H1 (cell line): ENCODE results near the gene OR52E2. TPM values are rescaled to one million over a fixed set of nuclear protein-coding genes. Genes with fewer than 3 reads are reported as not detected.

Experiments used
- CTCF ChIA-PET: fragments of 300-600 bp; sonication (Branson Sonifier 250); formaldehyde crosslinking; loops from one replicate; lab custom pipeline; 2021; ENCODE audit not compliant: partially characterized antibody; lab: Charles Lee
- POLR2A ChIA-PET: fragments of 300-600 bp; sonication (Branson Sonifier 250); formaldehyde crosslinking; loops from one replicate; lab custom pipeline; 2021; ENCODE audit warnings: inconsistent platforms; ENCODE audit not compliant: partially characterized antibody; lab: Charles Lee
- DNase-seq, 2 experiments: peaks; one replicate each; pipeline versions ENCODE4 v3.0.0 to v3.0.0-alpha.2; 2010 to 2022; ENCODE audit warnings: low spot score in 2 of 2, low read depth in 1 of 2, mixed read lengths in 1 of 2
- FAIRE-seq: peaks from 2 replicates; lab custom pipeline; 2011; peaks lifted over from hg19 to GRCh38; lab: Jason Lieb, UNC
- H2AFZ ChIP-seq: 2 replicates; pipeline ENCODE4 v1.8.1; 2012; ENCODE audit warnings: low read length, inconsistent platforms
- H2AK5ac ChIP-seq: 2 replicates; pipeline ENCODE4 v1.6.1; 2013; ENCODE audit warnings: low read depth, low read length
- H2BK120ac ChIP-seq: replicated peaks from 2 replicates; pipeline ENCODE3; 2013; ENCODE audit warnings: low read depth, low read length, inconsistent platforms
- H2BK12ac ChIP-seq: 2 replicates; pipeline ENCODE4 v1.6.1; 2013; ENCODE audit warnings: low read depth, low read length
- H2BK15ac ChIP-seq: 2 replicates; pipeline ENCODE4 v1.6.1; 2013; ENCODE audit warnings: low read length
- H2BK20ac ChIP-seq: 2 replicates; pipeline ENCODE4 v1.6.1; 2013; ENCODE audit warnings: low read length
- H2BK5ac ChIP-seq: 2 replicates; pipeline ENCODE4 v1.6.1; 2013; ENCODE audit warnings: low read depth, low read length
- H3K14ac ChIP-seq: 2 replicates; pipeline ENCODE4 v1.6.1; 2013; ENCODE audit warnings: inconsistent platforms; ENCODE audit not compliant: insufficient read length
- H3K18ac ChIP-seq: 2 replicates; pipeline ENCODE4 v1.6.1; 2013; ENCODE audit warnings: low read length; ENCODE audit errors: extremely low read depth
- H3K23ac ChIP-seq: 2 replicates; pipeline ENCODE4 v1.6.1; 2013; ENCODE audit warnings: inconsistent platforms; ENCODE audit not compliant: insufficient read length
- H3K23me2 ChIP-seq: 2 replicates; pipeline ENCODE4 v1.6.1; 2013; ENCODE audit warnings: low read depth, low read length
- H3K27ac ChIP-seq: 2 replicates; pipeline ENCODE4 v1.6.1; 2011; ENCODE audit warnings: low read depth, low read length, inconsistent platforms
- H3K27me3 ChIP-seq, 4 experiments: replicated peaks in 1 of 4; 1 replicate in 1 of 4; 2 replicates in 3 of 4; pipeline versions ENCODE4 v1.6.1 to v1.8.1; 2011 to 2013; ENCODE audit warnings: low read length in 3 of 4, mild to moderate bottlenecking in 3 of 4, inconsistent platforms in 2 of 4, mixed read lengths in 2 of 4, moderate library complexity in 1 of 4; ENCODE audit not compliant: control insufficient read depth in 3 of 4, insufficient read depth in 3 of 4; ENCODE audit errors: extremely low read depth in 1 of 4
- H3K36me3 ChIP-seq, 4 experiments: 2 replicates each; pipeline versions ENCODE4 v1.6.1 to v1.8.1; 2011 to 2013; ENCODE audit warnings: mild to moderate bottlenecking in 4 of 4, low read length in 3 of 4, moderate library complexity in 2 of 4, control low read depth in 1 of 4, inconsistent platforms in 1 of 4; ENCODE audit not compliant: insufficient read depth in 4 of 4, control insufficient read depth in 2 of 4
- H3K4ac ChIP-seq: replicated peaks from 2 replicates; pipeline ENCODE3; 2013; ENCODE audit warnings: low read length, low read depth, mixed read lengths, inconsistent platforms; ENCODE audit not compliant: insufficient read length
- H3K4me1 ChIP-seq, 4 experiments: replicated peaks in 1 of 4; 1 replicate in 1 of 4; 2 replicates in 3 of 4; pipeline versions ENCODE4 v1.6.1 to v1.8.1; 2011 to 2013; ENCODE audit warnings: low read length in 3 of 4, inconsistent platforms in 2 of 4, mixed read lengths in 1 of 4; ENCODE audit not compliant: insufficient read depth in 4 of 4, control insufficient read depth in 3 of 4
- H3K4me2 ChIP-seq, 2 experiments: 2 replicates each; pipeline versions ENCODE4 v1.6.1 to v1.8.1; 2011 to 2013; ENCODE audit warnings: low read depth in 2 of 2, low read length in 2 of 2, control low read depth in 1 of 2, inconsistent platforms in 1 of 2, mild to moderate bottlenecking in 1 of 2; ENCODE audit not compliant: insufficient read depth in 1 of 2
- H3K4me3 ChIP-seq, 4 experiments: fragments of 200-600, 300-600 bp in 1 of 4; sonication (generic), shearing (Covaris generic), sonication (Bioruptor Twin) in 1 of 4; 2 replicates each; pipeline versions ENCODE4 v1.5.1 to v1.8.1; 2011 to 2016; ENCODE audit warnings: low read length in 4 of 4, low read depth in 3 of 4, control low read depth in 2 of 4, inconsistent platforms in 2 of 4, mild to moderate bottlenecking in 2 of 4, mixed read lengths in 1 of 4, moderate library complexity in 1 of 4; ENCODE audit not compliant: insufficient read depth in 2 of 4; ENCODE audit errors: extremely low read depth in 1 of 4
- H3K56ac ChIP-seq: replicated peaks from 2 replicates; pipeline ENCODE3; 2013; ENCODE audit warnings: low read depth, mild to moderate bottlenecking, mixed read lengths, low read length, inconsistent platforms; ENCODE audit not compliant: insufficient read length
- H3K79me1 ChIP-seq: 2 replicates; pipeline ENCODE4 v1.6.1; 2013; ENCODE audit warnings: low read depth, low read length, control low read depth
- H3K79me2 ChIP-seq, 2 experiments: 2 replicates each; pipeline versions ENCODE4 v1.6.1 to v1.8.1; 2012 to 2013; ENCODE audit warnings: low read length in 2 of 2, mild to moderate bottlenecking in 2 of 2, inconsistent platforms in 1 of 2; ENCODE audit not compliant: insufficient read depth in 2 of 2, control insufficient read depth in 1 of 2
- H3K9ac ChIP-seq, 4 experiments: replicated peaks in 1 of 4; 1 replicate in 1 of 4; 2 replicates in 3 of 4; pipeline versions ENCODE4 v1.6.1 to v1.8.1; 2011 to 2013; ENCODE audit warnings: low read depth in 3 of 4, low read length in 3 of 4, control low read depth in 2 of 4, mild to moderate bottlenecking in 2 of 4, moderate library complexity in 2 of 4, inconsistent platforms in 1 of 4; ENCODE audit errors: extremely low read depth in 1 of 4
- H3K9me3 ChIP-seq, 2 experiments: 2 replicates each; pipeline versions ENCODE4 v1.6.1 to v1.8.1; 2012 to 2013; ENCODE audit warnings: mild to moderate bottlenecking in 2 of 2, moderate library complexity in 2 of 2, control low read depth in 1 of 2, inconsistent platforms in 1 of 2, low read depth in 1 of 2, low read length in 1 of 2, mixed read lengths in 1 of 2; ENCODE audit not compliant: insufficient read depth in 2 of 2
- H4K20me1 ChIP-seq, 2 experiments: replicated peaks in 1 of 2; 2 replicates each; pipeline versions ENCODE3 to v1.8.1; 2011 to 2013; ENCODE audit warnings: inconsistent platforms in 2 of 2, low read length in 2 of 2, mild to moderate bottlenecking in 1 of 2; ENCODE audit not compliant: insufficient read depth in 2 of 2, control insufficient read depth in 1 of 2
- H4K5ac ChIP-seq: 2 replicates; pipeline ENCODE4 v1.6.1; 2013; ENCODE audit warnings: low read length, low read depth, mixed read lengths, inconsistent platforms; ENCODE audit not compliant: insufficient read length
- H4K8ac ChIP-seq: 2 replicates; pipeline ENCODE4 v1.8.0; 2013; ENCODE audit warnings: mild to moderate bottlenecking, moderate library complexity, low read length, inconsistent platforms; ENCODE audit not compliant: insufficient read depth; ENCODE audit errors: extremely low read depth
- H4K91ac ChIP-seq: replicated peaks from 2 replicates; pipeline ENCODE3; 2013; ENCODE audit warnings: low read length, mixed read lengths, inconsistent platforms; ENCODE audit not compliant: insufficient read length
- ASH2L ChIP-seq: fragments of 200-600, 300-600 bp; sonication (generic); IDR thresholded peaks from one replicate; pipeline ENCODE4 v1.7.1; 2017; ENCODE audit warnings: low read length
- BCL11A ChIP-seq, 2 experiments: IDR thresholded peaks; one replicate each; pipeline ENCODE4 v1.6.1; 2011; ENCODE audit warnings: low read depth in 2 of 2, low read length in 2 of 2, mild to moderate bottlenecking in 2 of 2
- CTBP2 ChIP-seq: IDR thresholded peaks from 2 replicates; pipeline ENCODE4 v1.7.0; 2011; ENCODE audit warnings: borderline replicate concordance, mild to moderate bottlenecking, moderate library complexity, mixed read lengths, low read length; ENCODE audit not compliant: insufficient read depth, insufficient read length
- EZH2 ChIP-seq: fragments of 200-600 bp; sonication (generic); IDR thresholded peaks from 2 replicates; pipeline ENCODE4 v1.7.1; 2012; ENCODE audit warnings: low read depth, mild to moderate bottlenecking, moderate library complexity, low read length, inconsistent platforms; ENCODE audit not compliant: severe bottlenecking
- MAFK ChIP-seq: IDR thresholded peaks from 2 replicates; pipeline ENCODE4 v1.6.1; 2012; ENCODE audit warnings: low read depth, mild to moderate bottlenecking, improper control_type of control experiment, low read length
- SP1 ChIP-seq: IDR thresholded peaks from 2 replicates; pipeline ENCODE4 v1.6.1; 2011; ENCODE audit warnings: low read depth, low read length
- ZNF274 ChIP-seq: IDR thresholded peaks from 2 replicates; pipeline ENCODE4 v1.7.0; 2012; ENCODE audit warnings: low read length, borderline replicate concordance; ENCODE audit errors: extremely low read depth
- polyA plus RNA-seq, 7 experiments: library from polyadenylated mRNA; depleted of rRNA in 3 of 7; stranded (reverse) in 5 of 7; unstranded in 2 of 7; fragments of >200 nt in 5 of 7; fragments of 200-250 nt in 2 of 7; gene quantifications; 1 replicate in 5 of 7; 2 replicates in 1 of 7; 4 replicates in 1 of 7; pipeline versions ENCODE4 v1.2.1 to v1.2.3, GENCODE V29; 2011 to 2013; ENCODE audit warnings: missing spikeins in 2 of 7, mixed read lengths in 2 of 7
- total RNA-seq: library from RNA; stranded (reverse); fragmentation: NEBNext Ultra II Directional; extraction: Animal tissue kit (Norgen Biotek cat#: 25700); gene quantifications from 2 replicates; pipeline ENCODE4 v1.2.1, GENCODE V29; 2021

The OR52E2 gene
- total and polyA plus RNA-seq, 2 of the 8 experiments (the other 6 are each of a cell fraction or from before 2014, with no cell fraction given): not detected

DNA sequence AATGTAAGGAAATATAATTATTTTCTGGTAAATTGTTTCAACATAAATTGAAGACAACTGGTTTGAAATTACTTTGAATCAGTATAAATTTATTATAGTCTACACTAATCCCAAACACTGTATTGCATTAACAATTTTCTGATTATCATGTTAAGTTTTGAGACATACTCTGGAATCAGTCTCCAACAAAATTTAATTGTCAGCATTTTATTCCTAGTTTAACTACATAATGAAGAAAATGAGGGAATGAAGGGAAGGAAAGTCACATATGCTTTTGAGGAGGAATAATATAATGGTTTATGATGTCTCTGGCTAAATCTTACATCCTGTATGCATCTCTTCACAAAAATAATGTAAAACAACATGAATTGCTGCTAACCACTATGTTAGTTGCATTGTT lies 24.2 kb upstream of the OR52E2 start:
- H2BK5ac ChIP-seq: no peak overlapping the region
- no peak overlapping the region for H2AK5ac ChIP-seq
- FAIRE-seq (no peak), DNase-seq (no peak)
- ChIA-PET CTCF (no interaction called here), POLR2A (no interaction called here)
- H3K4me1 ChIP-seq: no peaks in the 10 kb centered on the region
- H3K23me2 ChIP-seq: no peaks in the 10 kb centered on the region
- no peak overlapping the region for H3K4me2 ChIP-seq
- H2BK20ac ChIP-seq: no peak overlapping the region
- no peaks in the 10 kb centered on the region for H3K79me1 ChIP-seq
- H4K8ac ChIP-seq: no peak overlapping the region
- no peak overlapping the region for H2BK12ac ChIP-seq
- H3K14ac ChIP-seq: no peak overlapping the region
- H3K79me2 ChIP-seq: no peaks in the 10 kb centered on the region
- no peaks in the 10 kb centered on the region for H3K36me3 ChIP-seq
- no peak overlapping the region for H3K4me3 ChIP-seq
- no peak overlapping the region for H3K18ac ChIP-seq
- H3K56ac ChIP-seq: no peak overlapping the region
- no peak overlapping the region for H4K5ac ChIP-seq
- H3K4ac ChIP-seq: no peak overlapping the region
- no peaks in the 10 kb centered on the region for H3K9me3 ChIP-seq
- H2AFZ ChIP-seq: no peak overlapping the region
- H3K23ac ChIP-seq: no peak overlapping the region
- no peak overlapping the region for H4K91ac ChIP-seq
- no peaks in the 10 kb centered on the region for H4K20me1 ChIP-seq
- no peak overlapping the region for H3K27ac ChIP-seq
- H2BK120ac ChIP-seq: no peak overlapping the region
- H3K27me3 ChIP-seq: no peaks in the 10 kb centered on the region
- no peak overlapping the region for H3K9ac ChIP-seq
- no peak overlapping the region for H2BK15ac ChIP-seq
- TF ChIP-seq EZH2 (no peak), BCL11A (IDR thresholded peaks at IDR 0.05; ENCODE audit: low read depth in 2 of 2, low read length in 2 of 2) (no peak), CTBP2 (no peak), ASH2L (no peak), ZNF274 (no peak), SP1 (no peak), MAFK (no peak; the same call in 1 of the 2 replicates)
